K562 (cell line): ENCODE measurements around the gene LAPTM5. TPM values are rescaled to one million over a fixed set of nuclear protein-coding genes. Genes with fewer than 3 reads are reported as not detected.

ENCODE experiments used
- ARID3B ChIP-seq: fragments of 250-450 bp; sonication (Bioruptor Pico); IDR thresholded peaks from 2 replicates; pipeline ENCODE4 v1.4.0; 2020; ENCODE audit warnings: borderline replicate concordance
- BCOR ChIP-seq: fragments of 450-650 bp; IDR thresholded peaks from 2 replicates; pipeline ENCODE4 v1.6.1; 2016
- BHLHE40 ChIP-seq: IDR thresholded peaks from 2 replicates; pipeline ENCODE4 v1.6.1; 2011; ENCODE audit warnings: low read length, improper control_type of control experiment
- BRD9 ChIP-seq: fragments of 450-650 bp; IDR thresholded peaks from 2 replicates; pipeline ENCODE4 v1.6.1; 2018; ENCODE audit warnings: low read depth; ENCODE audit not compliant: partially characterized antibody
- DACH1 ChIP-seq: fragments of 450-650 bp; IDR thresholded peaks from 2 replicates; pipeline ENCODE4 v1.6.1; 2018; ENCODE audit not compliant: partially characterized antibody
- HMGXB4 ChIP-seq: sonication (generic); formaldehyde crosslinking; IDR thresholded peaks from 2 replicates; pipeline ENCODE4 v1.8.1; 2023; ENCODE audit warnings: mild to moderate bottlenecking, missing genetic modification reagents
- LCOR ChIP-seq: sonication (generic); formaldehyde crosslinking; IDR thresholded peaks from 2 replicates; pipeline ENCODE4 v1.8.0; 2022; ENCODE audit warnings: mild to moderate bottlenecking, missing genetic modification reagents
- REST ChIP-seq, 2 experiments: fragments of 450-650 bp; formaldehyde crosslinking in 1 of 2; IDR thresholded peaks; 2 replicates each; pipeline versions ENCODE4 v1.4.0 to v1.6.1; 2014 to 2020; ENCODE audit warnings: mild to moderate bottlenecking in 2 of 2, borderline replicate concordance in 1 of 2, low read depth in 1 of 2
- SMARCA5 ChIP-seq: fragments of 450-650 bp; IDR thresholded peaks from 2 replicates; pipeline ENCODE4 v1.6.1; 2016
- SRSF3 ChIP-seq: fragments of 200-400 bp; formaldehyde crosslinking; IDR thresholded peaks from 2 replicates; pipeline ENCODE4 v1.6.1; 2016; ENCODE audit warnings: mild to moderate bottlenecking, low read length, moderate library complexity; ENCODE audit not compliant: insufficient read depth
- THRAP3 ChIP-seq: fragments of 450-650 bp; IDR thresholded peaks from 2 replicates; pipeline ENCODE4 v1.6.1; 2016; ENCODE audit warnings: mild to moderate bottlenecking, inconsistent platforms, borderline replicate concordance
- ZFP36 ChIP-seq: fragments of 150-350 bp; IDR thresholded peaks from 2 replicates; pipeline ENCODE4 v1.6.1; 2018; ENCODE audit warnings: low read length, low read depth; ENCODE audit not compliant: partially characterized antibody
- ZNF280A ChIP-seq: fragments of 450-650 bp; IDR thresholded peaks from 2 replicates; pipeline ENCODE4 v1.6.1; 2018; ENCODE audit warnings: mild to moderate bottlenecking, low read depth; ENCODE audit not compliant: partially characterized antibody
- ZNF449 ChIP-seq: fragments of 250-450 bp; sonication (Bioruptor Pico); IDR thresholded peaks from 2 replicates; pipeline ENCODE4 v1.8.0; 2022; ENCODE audit warnings: moderate library complexity, mild to moderate bottlenecking, inconsistent platforms
- polyA plus RNA-seq, 8 experiments: library from polyadenylated mRNA; depleted of rRNA in 4 of 8; stranded (reverse) in 5 of 8; unstranded in 3 of 8; fragments of >200 nt; fragmentation: Nextera tagmentation in 2 of 8; fragmentation: Illumina TruSeq in 1 of 8; extraction: Ambion mirVana in 2 of 8; extraction: Trizol in 1 of 8; gene quantifications; 2 replicates each; pipeline versions ENCODE4 v1.2.1 to v1.2.3, GENCODE V29; 2011 to 2014; ENCODE audit warnings: inconsistent platforms in 1 of 8, missing spikeins in 1 of 8
- total RNA-seq, 7 experiments: library from RNA; depleted of rRNA in 6 of 7; stranded (reverse); fragments of >200 nt in 6 of 7; fragmentation: Illumina TruSeq in 2 of 7; extraction: Trizol in 2 of 7; gene quantifications; 2 replicates each; pipeline versions ENCODE4 v1.2.1 to v1.2.3, GENCODE V29; 2011 to 2021; ENCODE audit warnings: low replicate concordance in 1 of 7

LAPTM5 gene
- total and polyA plus RNA-seq, 9 of the 15 experiments (the other 6 are each of a cell fraction or from before 2014, with no cell fraction given): 2.4 to 47.3 (median 20.3) TPM

- TF ChIP-seq REST (IDR thresholded peaks at IDR 0.05; ENCODE audit: borderline replicate concordance) (no peak), REST (CRISPR knock-in tag; IDR thresholded peaks at IDR 0.05; ENCODE audit: low read depth) (no peak), SMARCA5 (peak; percentile 75; the same call in 1 of the 2 replicates), LCOR (CRISPR knock-in tag) (no peak), ZNF280A (no peak), THRAP3 (no peak), ZNF449 (no peak), HMGXB4 (no peak), ZFP36 (peak; percentile 98), BHLHE40 (no peak), SRSF3 (no peak), BRD9 (no peak), BCOR (peak; percentile 72), ARID3B (CRISPR knock-in tag) (no peak), DACH1 (no peak)
Measured at GRCh38 chr1:30804822-30805221, 47.2 kb upstream of the LAPTM5 start (continued).
